Measurements from ENCODE around the gene PROS1.
"Not testable (repeated sequence)": the region's sequence is repeated elsewhere in the genome, so short reads cannot be mapped to it uniquely, and the experiment has no call there.

Gene PROS1

DNA sequence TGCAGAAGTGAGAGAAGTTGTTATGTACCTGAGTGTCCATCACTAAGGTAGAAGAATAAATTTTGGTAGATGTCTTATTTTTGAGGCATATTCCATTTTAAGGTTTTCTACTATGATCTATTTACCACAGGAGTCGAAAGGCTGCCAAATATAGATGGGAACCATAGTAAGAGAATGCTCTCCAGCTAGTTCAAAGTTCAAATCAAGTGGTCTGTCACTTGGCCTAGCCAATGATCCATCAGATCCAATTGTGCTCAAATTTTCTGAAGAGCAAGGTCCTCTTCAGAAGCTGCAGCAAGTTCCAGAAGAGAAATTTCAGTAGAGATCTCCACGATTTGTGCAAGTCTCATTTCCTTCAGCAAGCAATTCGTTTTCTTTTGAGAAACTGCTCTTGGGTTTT, 10.9 kb downstream of the PROS1 start:
- no peak for TF ChIP-seq POLR2AphosphoS5 (IDR thresholded peaks at IDR 0.05; ENCODE audit: low read depth, low read length)
- TF ChIP-seq POLR2A (IDR thresholded peaks at IDR 0.05; ENCODE audit: low read depth, low read length) = no peak
- TF ChIP-seq TAF1 (IDR thresholded peaks at IDR 0.05; ENCODE audit: borderline replicate concordance, low read depth, low read length) = no peak

GRCh38 chr3:93961489-93961888, 12.2 kb downstream of the PROS1 start:
- DNase-seq (ENCODE audit: insufficient read length) = no peak
- no peak for FAIRE-seq
- TF ChIP-seq POLR2AphosphoS5 (IDR thresholded peaks at IDR 0.05; ENCODE audit: low read depth, low read length) (no peak), TAF1 (IDR thresholded peaks at IDR 0.05; ENCODE audit: borderline replicate concordance, low read depth, low read length) (no peak), POLR2A (IDR thresholded peaks at IDR 0.05; ENCODE audit: low read depth, low read length) (no peak)

More for the DNA sequence above, 10.9 kb downstream of the PROS1 start:
- no peak for FAIRE-seq
- DNase-seq (ENCODE audit: insufficient read length) = no peak

- no peak for TF ChIP-seq POLR2A (IDR thresholded peaks at IDR 0.05; ENCODE audit: low read depth, low read length)
- no peak for TF ChIP-seq TAF1 (IDR thresholded peaks at IDR 0.05; ENCODE audit: borderline replicate concordance, low read depth, low read length)
- no peak for TF ChIP-seq POLR2AphosphoS5 (IDR thresholded peaks at IDR 0.05; ENCODE audit: low read depth, low read length)
- DNase-seq (ENCODE audit: insufficient read length) (no peak), FAIRE-seq (no peak)
Observed at GRCh38 chr3:93961026-93961425, 12.7 kb downstream of the PROS1 start.

DNA sequence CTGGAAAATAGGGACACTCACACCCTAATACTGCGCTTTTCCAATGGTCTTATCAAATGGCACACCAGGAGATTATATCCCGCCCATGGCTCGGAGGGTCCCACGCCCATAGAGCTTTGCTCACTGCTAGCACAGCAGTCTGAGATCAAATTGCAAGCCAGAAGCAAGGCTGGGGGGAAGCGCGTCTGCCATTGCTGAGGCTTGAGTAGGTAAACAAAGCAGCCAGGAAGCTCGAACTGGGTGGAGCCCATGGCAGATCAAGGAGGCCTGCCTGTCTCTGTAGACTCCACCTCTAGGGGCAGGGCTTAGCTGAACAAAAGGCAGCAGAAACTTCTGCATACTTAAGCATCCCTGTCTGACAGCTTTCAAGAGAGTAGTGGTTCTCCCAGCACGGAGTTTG, 23.7 kb downstream of the PROS1 start:
- FAIRE-seq; DNase-seq (ENCODE audit: insufficient read length): not testable (repeated sequence)

- FAIRE-seq; DNase-seq (ENCODE audit: insufficient read length): not testable (repeated sequence)
Observed at GRCh38 chr3:93937485-93937884, 36.2 kb downstream of the PROS1 start.

GRCh38 chr3:93936549-93936948, 37.1 kb downstream of the PROS1 start:
- DNase-seq (ENCODE audit: insufficient read length) (no peak), FAIRE-seq (no peak)
- no peak for TF ChIP-seq POLR2A (IDR thresholded peaks at IDR 0.05; ENCODE audit: low read depth, low read length)
- TF ChIP-seq TAF1 (IDR thresholded peaks at IDR 0.05; ENCODE audit: borderline replicate concordance, low read depth, low read length) = no peak
- no peak for TF ChIP-seq POLR2AphosphoS5 (IDR thresholded peaks at IDR 0.05; ENCODE audit: low read depth, low read length)

DNA sequence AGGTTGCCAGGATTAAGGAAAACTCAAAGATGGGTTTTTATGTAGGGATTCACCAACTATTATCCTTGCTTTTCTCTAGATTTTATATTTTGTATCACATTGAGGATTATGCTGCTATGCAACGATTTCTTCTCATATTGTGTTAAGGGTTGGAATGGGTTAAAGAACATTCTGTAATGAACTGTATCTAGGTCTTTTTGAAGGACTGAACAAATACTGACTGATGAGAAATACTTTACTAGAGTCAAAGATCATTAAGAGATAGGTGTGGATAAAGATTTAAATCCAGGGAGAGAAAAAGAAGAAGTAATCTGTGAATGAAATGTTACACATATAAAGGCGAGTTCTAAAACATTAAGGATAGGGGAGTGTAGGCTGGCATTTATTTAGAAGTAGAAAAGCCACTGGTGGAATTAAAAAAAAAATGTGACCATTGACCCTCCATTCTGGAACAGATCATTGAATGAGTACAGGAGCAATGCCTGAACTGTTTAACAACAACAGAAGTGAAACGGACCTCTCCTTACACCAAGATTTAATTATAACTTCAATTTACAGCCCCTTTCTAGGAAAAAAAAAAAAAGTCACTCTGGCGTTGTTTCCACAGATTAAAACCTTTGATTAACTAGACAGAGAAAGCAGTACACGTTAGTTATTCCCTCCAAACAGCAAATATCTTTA, 39.2 kb downstream of the PROS1 start:
- no peak for DNase-seq (ENCODE audit: insufficient read length)
- FAIRE-seq = no peak
- no peak for TF ChIP-seq POLR2A (IDR thresholded peaks at IDR 0.05; ENCODE audit: low read depth, low read length)
- TF ChIP-seq TAF1 (IDR thresholded peaks at IDR 0.05; ENCODE audit: borderline replicate concordance, low read depth, low read length) = no peak
- no peak for TF ChIP-seq POLR2AphosphoS5 (IDR thresholded peaks at IDR 0.05; ENCODE audit: low read depth, low read length)

DNA sequence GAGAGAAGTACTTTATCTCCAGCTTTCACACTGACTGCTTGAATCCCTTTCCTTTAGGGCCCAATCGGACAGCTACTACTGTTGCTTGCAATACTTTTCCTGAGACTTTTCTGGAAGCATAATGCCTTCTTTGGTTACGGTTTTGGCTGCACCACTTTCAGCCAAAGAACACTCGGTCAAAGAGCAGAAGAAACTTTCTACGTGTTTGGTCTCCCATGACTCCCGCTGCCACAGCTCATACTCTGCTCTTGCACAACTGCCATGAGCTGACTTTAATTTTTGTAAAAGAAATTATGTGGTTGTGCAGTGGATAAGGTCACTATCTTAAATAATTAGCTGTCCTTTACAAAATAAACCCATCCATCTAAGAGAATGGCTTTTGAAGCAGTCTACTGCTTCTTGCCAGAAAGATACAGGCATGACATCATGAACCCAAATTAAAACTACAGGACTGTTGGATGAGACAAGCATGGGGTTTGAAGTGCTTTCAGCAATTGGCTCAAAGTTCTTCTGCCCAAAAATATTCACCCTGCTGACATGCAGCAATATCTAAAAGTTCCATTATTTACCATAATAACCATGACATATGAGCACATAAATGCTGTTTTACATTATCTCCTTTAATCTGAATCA, 42.0 kb downstream of the PROS1 start:
- no peak for TF ChIP-seq POLR2A (IDR thresholded peaks at IDR 0.05; ENCODE audit: low read depth, low read length)
- TF ChIP-seq TAF1 (IDR thresholded peaks at IDR 0.05; ENCODE audit: borderline replicate concordance, low read depth, low read length) = no peak
- no peak for FAIRE-seq
- no peak for DNase-seq (ENCODE audit: insufficient read length)

- no peak for FAIRE-seq
- DNase-seq (ENCODE audit: insufficient read length) = no peak
- no peak for TF ChIP-seq TAF1 (IDR thresholded peaks at IDR 0.05; ENCODE audit: borderline replicate concordance, low read depth, low read length)
- no peak for TF ChIP-seq POLR2AphosphoS5 (IDR thresholded peaks at IDR 0.05; ENCODE audit: low read depth, low read length)
- TF ChIP-seq POLR2A (IDR thresholded peaks at IDR 0.05; ENCODE audit: low read depth, low read length) = no peak
Observed at GRCh38 chr3:93930041-93930440, 43.7 kb downstream of the PROS1 start.

- TF ChIP-seq POLR2A (IDR thresholded peaks at IDR 0.05; ENCODE audit: low read depth, low read length) = no peak
- TF ChIP-seq TAF1 (IDR thresholded peaks at IDR 0.05; ENCODE audit: borderline replicate concordance, low read depth, low read length) = no peak
- no peak for TF ChIP-seq POLR2AphosphoS5 (IDR thresholded peaks at IDR 0.05; ENCODE audit: low read depth, low read length)
- no peak for FAIRE-seq
Observed at GRCh38 chr3:93926789-93927188, 46.9 kb downstream of the PROS1 start.

GRCh38 chr3:93924491-93924890, 49.2 kb downstream of the PROS1 start:
- DNase-seq (ENCODE audit: insufficient read length) = no peak
- no peak for FAIRE-seq
- no peak for TF ChIP-seq TAF1 (IDR thresholded peaks at IDR 0.05; ENCODE audit: borderline replicate concordance, low read depth, low read length)
- no peak for TF ChIP-seq POLR2A (IDR thresholded peaks at IDR 0.05; ENCODE audit: low read depth, low read length)
- no peak for TF ChIP-seq POLR2AphosphoS5 (IDR thresholded peaks at IDR 0.05; ENCODE audit: low read depth, low read length)

More at GRCh38 chr3:93926789-93927188, 46.9 kb downstream of the PROS1 start:
- no peak for DNase-seq (ENCODE audit: insufficient read length)

GRCh38 chr3:93923006-93923405, 50.7 kb downstream of the PROS1 start:
- no peak for DNase-seq (ENCODE audit: insufficient read length)
- TF ChIP-seq POLR2AphosphoS5 (IDR thresholded peaks at IDR 0.05; ENCODE audit: low read depth, low read length) (no peak), POLR2A (IDR thresholded peaks at IDR 0.05; ENCODE audit: low read depth, low read length) (no peak), TAF1 (IDR thresholded peaks at IDR 0.05; ENCODE audit: borderline replicate concordance, low read depth, low read length) (no peak)
- FAIRE-seq = no peak

DNA sequence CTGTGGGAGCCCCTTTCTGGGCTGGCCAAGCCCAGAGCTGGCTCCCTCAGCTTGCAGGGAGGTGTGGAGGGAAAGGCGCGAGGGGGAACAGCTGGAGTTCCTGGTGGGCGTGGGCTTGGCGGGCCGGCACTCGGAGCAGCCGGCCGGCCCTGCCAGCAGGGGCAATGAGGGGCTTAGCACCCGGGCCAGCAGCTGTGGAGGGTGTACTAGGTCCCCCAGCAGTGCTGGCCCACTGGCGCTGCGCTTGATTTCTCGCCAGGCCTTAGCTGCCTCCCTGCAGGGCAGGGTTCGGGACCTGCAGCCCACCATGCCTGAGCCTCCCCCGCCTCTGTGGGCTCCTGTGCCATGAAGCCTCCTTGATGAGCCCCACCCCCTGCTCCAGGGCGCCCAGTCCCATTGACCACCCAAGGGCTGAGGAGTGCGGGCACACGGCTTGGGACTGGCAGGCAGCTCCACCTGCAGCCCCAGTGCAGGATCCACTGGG, 56.1 kb downstream of the PROS1 start:
- not testable (repeated sequence) for DNase-seq (ENCODE audit: insufficient read length); FAIRE-seq

GRCh38 chr3:93913623-93914022, 60.1 kb downstream of the PROS1 start:
- DNase-seq (ENCODE audit: insufficient read length); FAIRE-seq: not testable (repeated sequence)
